GM19043 (cell line): ENCODE measurements around the gene ATP6AP1.

Source experiments
- ATAC-seq: cut with Tn5 transposase; IDR thresholded peaks from one replicate; pipeline ENCODE4 v1.9.1; 2021; ENCODE audit warnings: low read depth; ENCODE audit not compliant: unreplicated experiment

ATP6AP1 gene

GRCh38 chrX:154467556-154467955, 39.1 kb downstream of the ATP6AP1 start:
- no peak for ATAC-seq

- ATAC-seq: no peak
These were observed 39.7 kb downstream of the ATP6AP1 start for GRCh38 chrX:154468217-154468616.

- no peak for ATAC-seq
These were observed 40.6 kb downstream of the ATP6AP1 start for GRCh38 chrX:154469114-154469513.

GRCh38 chrX:154469880-154470279, 41.4 kb downstream of the ATP6AP1 start:
- no peak for ATAC-seq

GRCh38 chrX:154470434-154470833, 42.0 kb downstream of the ATP6AP1 start:
- no peak for ATAC-seq

GRCh38 chrX:154470914-154471568, 42.6 kb downstream of the ATP6AP1 start:
- no peak for ATAC-seq

GRCh38 chrX:154471839-154472684, 43.6 kb downstream of the ATP6AP1 start:
- no peak for ATAC-seq

GRCh38 chrX:154472685-154473632, 44.5 kb downstream of the ATP6AP1 start:
- no peak for ATAC-seq

GRCh38 chrX:154473683-154474082, 45.2 kb downstream of the ATP6AP1 start:
- no peak for ATAC-seq

- no peak for ATAC-seq
These were observed 48.3 kb downstream of the ATP6AP1 start for GRCh38 chrX:154476821-154477220.

GRCh38 chrX:154477891-154478477, 49.5 kb downstream of the ATP6AP1 start:
- ATAC-seq: no peak

- ATAC-seq: peak; percentile 85
These were observed 50.5 kb downstream of the ATP6AP1 start, which contains the start of gene LAGE3 for GRCh38 chrX:154478728-154479622. LAGE3 (minus strand) TSS chrX:154479281; CDS start chrX:154478915, 366 bp downstream.

- ATAC-seq: no peak
These were observed 52.7 kb downstream of the ATP6AP1 start for GRCh38 chrX:154481195-154481594.

GRCh38 chrX:154481911-154482601, 53.6 kb downstream of the ATP6AP1 start:
- no peak for ATAC-seq

GRCh38 chrX:154482786-154483185, 54.3 kb downstream of the ATP6AP1 start:
- ATAC-seq: no peak

GRCh38 chrX:154483325-154483724, 54.8 kb downstream of the ATP6AP1 start:
- no peak for ATAC-seq

- ATAC-seq: no peak
These were observed 56.0 kb downstream of the ATP6AP1 start for GRCh38 chrX:154484255-154485149.
